Measurements from ENCODE around the gene EVL.

- TF ChIP-seq CTBP1 (IDR thresholded peaks at IDR 0.05; ENCODE audit: borderline replicate concordance): no peak
- no peak for TF ChIP-seq HDGF (IDR thresholded peaks at IDR 0.05; ENCODE audit: borderline replicate concordance)
- TF ChIP-seq FOXM1 (IDR thresholded peaks at IDR 0.05; ENCODE audit: borderline replicate concordance): no peak
- no peak for TF ChIP-seq FOXA1 (IDR thresholded peaks at IDR 0.05)
- no peak for TF ChIP-seq SP1 (IDR thresholded peaks at IDR 0.05)
- TF ChIP-seq ARNT (IDR thresholded peaks at IDR 0.05): no peak
- no peak for TF ChIP-seq SUZ12 (IDR thresholded peaks at IDR 0.05)
- no peak for TF ChIP-seq BHLHE40 (IDR thresholded peaks at IDR 0.05; ENCODE audit: borderline replicate concordance)
Observed at GRCh38 chr14:100117633-100118395, 52.6 kb downstream of the EVL start.
